RPMI7951 (cell line): Measurements from ENCODE around the gene CFAP70. TPM values are rescaled to one million over a fixed set of nuclear protein-coding genes. Genes with fewer than 3 reads are reported as not detected.

ENCODE experiments used
- DNase-seq: peaks from one replicate; pipeline ENCODE4 v3.0.0-alpha.2; 2012; ENCODE audit warnings: low read depth
- total RNA-seq: library from RNA; depleted of rRNA; stranded (reverse); fragments of >200 nt; shearing (Covaris generic); gene quantifications from 2 replicates; pipeline ENCODE4 v1.2.3, GENCODE V29; 2014; rRNA removed

CFAP70 gene
- total RNA-seq, 1 experiment from 2014 or later: 0.12 TPM

- DNase-seq: no peak
Measured at GRCh38 chr10:73215749-73216148, 142.9 kb downstream of the CFAP70 start.

GRCh38 chr10:73211106-73211811 lies 147.4 kb downstream of the CFAP70 start:
- no peak for DNase-seq

GRCh38 chr10:73210395-73211105 lies 148.1 kb downstream of the CFAP70 start:
- DNase-seq: no peak

GRCh38 chr10:73209705-73210104 lies 149.0 kb downstream of the CFAP70 start:
- peak; percentile 35 for DNase-seq

GRCh38 chr10:73207883-73208282 lies 150.8 kb downstream of the CFAP70 start:
- no peak for DNase-seq

GRCh38 chr10:73206385-73206784 lies 152.3 kb downstream of the CFAP70 start:
- no peak for DNase-seq

GRCh38 chr10:73205890-73206289 lies 152.8 kb downstream of the CFAP70 start:
- DNase-seq: no peak

GRCh38 chr10:73205081-73205480 lies 153.6 kb downstream of the CFAP70 start:
- DNase-seq: no peak

Other genes with a start within 250 kb of the CFAP70 start
- 2.1 and 3.6 TPM in 2 replicates for gene NUDT13, start 248.4 kb downstream of the CFAP70 start, total RNA-seq
- gene ECD, start 190.9 kb downstream of the CFAP70 start, total RNA-seq: 21.8 and 29.8 TPM in 2 replicates
- 13.2 and 13.6 TPM in 2 replicates for gene FAM149B1, start 190.7 kb downstream of the CFAP70 start, total RNA-seq
- 57.0 and 58.4 TPM in 2 replicates for gene DNAJC9, start 111.6 kb downstream of the CFAP70 start, total RNA-seq
- gene MRPS16, start 106.2 kb downstream of the CFAP70 start, total RNA-seq: 58.6 and 61.4 TPM in 2 replicates
- gene ANXA7, start 55.2 kb upstream of the CFAP70 start, total RNA-seq: 105 and 106 TPM in 2 replicates
- gene MSS51, start 74.7 kb upstream of the CFAP70 start, total RNA-seq: 0.24 and 0.39 TPM in 2 replicates
- gene PPP3CB, start 137.2 kb upstream of the CFAP70 start, total RNA-seq: 15.0 and 15.8 TPM in 2 replicates
- gene USP54, start 232.5 kb upstream of the CFAP70 start, total RNA-seq: 6.4 and 8.3 TPM in 2 replicates